Cardiac fibroblast (primary cell): ENCODE results near the gene BDKRB2.
"Not testable (repeated sequence)": the region's sequence is repeated elsewhere in the genome, so short reads cannot be mapped to it uniquely, and the experiment has no call there.

Experiments
- DNase-seq, 2 donors: peaks; one replicate each; pipeline versions ENCODE4 v3.0.0 to v3.0.0-alpha.2; 2010; ENCODE audit warnings: low read depth in 2 of 2
- H3K4me3 ChIP-seq, 2 donors: replicated peaks in 1 of 2; 1 replicate in 1 of 2; 2 replicates in 1 of 2; pipeline ENCODE4 v1.5.1; 2011; ENCODE audit warnings: low read depth in 2 of 2, low read length in 2 of 2, mild to moderate bottlenecking in 2 of 2, moderate library complexity in 1 of 2
- TF ChIP-seq, protein P1 (sequence below): IDR thresholded peaks from one replicate; pipeline ENCODE4 v1.5.1; 2011; ENCODE audit warnings: low read depth, mild to moderate bottlenecking, low read length, inconsistent platforms

The BDKRB2 gene

DNA sequence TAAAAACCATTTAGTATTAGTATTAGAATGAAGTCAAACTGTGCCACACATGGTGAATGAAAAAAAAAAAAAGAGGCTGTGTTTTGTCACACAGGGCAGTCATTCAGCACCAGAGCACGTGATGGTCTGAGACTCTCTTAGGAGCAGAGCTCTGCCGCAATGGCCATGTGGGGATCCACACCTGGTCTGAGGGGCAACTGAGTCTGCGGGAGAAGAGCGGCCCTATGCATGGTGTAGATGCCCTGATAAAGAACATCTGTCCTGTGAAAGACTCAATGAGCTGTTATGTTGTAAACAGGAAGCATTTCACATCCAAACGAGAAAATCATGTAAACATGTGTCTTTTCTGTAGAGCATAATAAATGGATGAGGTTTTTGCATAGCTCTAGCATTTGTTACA, 39.1 kb downstream of the BDKRB2 start:
- H3K4me3 ChIP-seq = no peak overlapping the region
- TF ChIP-seq, protein P1, sequence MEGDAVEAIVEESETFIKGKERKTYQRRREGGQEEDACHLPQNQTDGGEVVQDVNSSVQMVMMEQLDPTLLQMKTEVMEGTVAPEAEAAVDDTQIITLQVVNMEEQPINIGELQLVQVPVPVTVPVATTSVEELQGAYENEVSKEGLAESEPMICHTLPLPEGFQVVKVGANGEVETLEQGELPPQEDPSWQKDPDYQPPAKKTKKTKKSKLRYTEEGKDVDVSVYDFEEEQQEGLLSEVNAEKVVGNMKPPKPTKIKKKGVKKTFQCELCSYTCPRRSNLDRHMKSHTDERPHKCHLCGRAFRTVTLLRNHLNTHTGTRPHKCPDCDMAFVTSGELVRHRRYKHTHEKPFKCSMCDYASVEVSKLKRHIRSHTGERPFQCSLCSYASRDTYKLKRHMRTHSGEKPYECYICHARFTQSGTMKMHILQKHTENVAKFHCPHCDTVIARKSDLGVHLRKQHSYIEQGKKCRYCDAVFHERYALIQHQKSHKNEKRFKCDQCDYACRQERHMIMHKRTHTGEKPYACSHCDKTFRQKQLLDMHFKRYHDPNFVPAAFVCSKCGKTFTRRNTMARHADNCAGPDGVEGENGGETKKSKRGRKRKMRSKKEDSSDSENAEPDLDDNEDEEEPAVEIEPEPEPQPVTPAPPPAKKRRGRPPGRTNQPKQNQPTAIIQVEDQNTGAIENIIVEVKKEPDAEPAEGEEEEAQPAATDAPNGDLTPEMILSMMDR = no peak
- DNase-seq = no peak

DNA sequence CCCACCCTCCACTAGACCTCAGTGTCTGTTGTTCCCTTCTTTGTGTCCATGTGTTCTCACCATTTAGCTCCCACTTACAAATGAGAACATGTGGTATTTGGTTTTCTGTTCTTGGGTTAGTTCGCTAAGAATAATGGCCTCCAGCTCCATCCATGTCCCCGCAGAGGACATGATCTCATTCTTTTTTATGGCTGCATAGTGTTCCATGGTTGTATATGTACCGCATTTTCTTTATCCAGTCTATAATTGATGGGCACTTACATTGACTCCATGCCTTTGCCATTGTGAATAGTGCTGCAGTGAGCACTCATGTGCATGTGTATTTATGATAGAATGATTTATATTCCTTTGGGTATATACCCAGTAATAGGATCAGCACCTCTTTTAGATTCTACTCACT, 40.4 kb downstream of the BDKRB2 start:
- DNase-seq, H3K4me3 ChIP-seq: not testable (repeated sequence)

DNA sequence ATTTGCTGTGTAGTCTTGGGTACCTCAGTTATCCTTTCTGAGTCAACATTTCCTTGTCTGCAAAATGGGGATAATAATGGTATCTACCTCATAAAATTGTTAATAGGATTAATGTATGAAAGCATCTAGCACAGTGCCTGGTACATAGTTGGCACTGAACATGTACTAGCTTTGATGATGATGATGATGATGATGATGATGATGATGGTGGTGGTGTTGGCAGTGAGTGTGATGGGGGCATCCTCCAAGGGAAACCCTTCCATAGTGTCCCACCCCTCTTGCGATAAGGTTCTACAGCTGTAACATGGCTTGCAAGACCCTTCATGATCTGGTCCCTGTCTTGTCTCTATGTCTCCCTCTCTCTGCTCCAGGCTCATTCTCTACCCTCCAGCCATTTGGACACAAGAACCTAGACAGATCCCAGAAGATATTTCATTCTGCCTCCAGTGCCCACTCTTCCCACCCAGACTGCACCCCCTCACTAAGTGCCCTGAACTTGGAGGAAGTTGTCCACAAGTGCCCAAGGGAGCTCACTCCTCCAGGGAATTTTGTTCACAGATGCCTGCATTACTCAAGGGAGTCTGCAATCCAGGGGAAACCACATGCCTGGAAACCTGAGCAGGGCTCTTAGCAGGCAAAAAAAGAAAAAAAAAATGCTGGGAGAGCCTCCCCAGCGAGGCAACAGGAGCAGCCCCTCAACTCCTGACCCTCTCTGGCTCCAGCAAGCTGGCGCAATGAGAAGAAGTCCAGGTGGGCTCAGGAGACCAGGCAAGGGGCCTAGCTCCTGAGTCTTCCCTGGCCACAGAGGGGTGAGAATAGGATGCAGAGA, 41.3 kb downstream of the BDKRB2 start:
- H3K4me3 ChIP-seq = no peak overlapping the region
- TF ChIP-seq, protein P1 = no peak
- DNase-seq = peak in 1 of 2 donors; percentile 80

DNA sequence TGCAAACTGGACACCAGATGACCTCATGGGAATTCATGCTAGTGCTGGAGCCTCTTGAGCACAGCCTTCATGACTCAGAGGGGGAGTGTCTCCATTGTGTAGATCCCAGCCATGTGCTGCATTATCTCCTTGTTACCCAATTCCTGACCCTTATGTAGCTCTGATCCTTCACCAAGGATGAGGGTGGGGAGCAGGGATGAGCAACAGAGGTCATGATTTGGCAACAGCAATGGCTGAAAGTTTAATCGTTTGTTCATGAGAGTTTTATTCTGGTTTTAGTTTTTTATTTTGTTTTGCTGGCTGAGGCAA, 41.9 kb downstream of the BDKRB2 start:
- peak; percentile 93 to 97 for DNase-seq
- TF ChIP-seq, protein P1 = no peak
- no peak overlapping the region for H3K4me3 ChIP-seq

DNA sequence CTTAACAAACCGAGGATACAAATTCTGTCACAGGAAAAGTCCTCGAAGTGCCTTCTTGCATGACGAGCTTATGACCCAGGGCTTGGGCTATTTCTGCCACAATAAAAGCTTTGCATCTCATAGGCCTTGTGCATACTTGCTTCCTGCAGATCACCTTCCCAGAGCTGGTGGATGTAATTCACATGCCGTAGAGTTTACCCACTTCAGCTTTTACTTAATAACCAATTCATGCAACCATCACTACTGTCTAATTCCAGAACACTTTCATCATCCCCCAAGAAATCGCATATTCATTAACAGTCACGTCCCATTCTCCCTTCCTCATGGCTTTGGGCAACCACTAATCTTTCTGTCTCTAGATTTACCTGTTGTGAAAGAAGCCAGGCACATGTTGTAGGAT, 42.4 kb downstream of the BDKRB2 start:
- DNase-seq = no peak
- TF ChIP-seq, protein P1 = no peak
- no peak overlapping the region for H3K4me3 ChIP-seq

DNA sequence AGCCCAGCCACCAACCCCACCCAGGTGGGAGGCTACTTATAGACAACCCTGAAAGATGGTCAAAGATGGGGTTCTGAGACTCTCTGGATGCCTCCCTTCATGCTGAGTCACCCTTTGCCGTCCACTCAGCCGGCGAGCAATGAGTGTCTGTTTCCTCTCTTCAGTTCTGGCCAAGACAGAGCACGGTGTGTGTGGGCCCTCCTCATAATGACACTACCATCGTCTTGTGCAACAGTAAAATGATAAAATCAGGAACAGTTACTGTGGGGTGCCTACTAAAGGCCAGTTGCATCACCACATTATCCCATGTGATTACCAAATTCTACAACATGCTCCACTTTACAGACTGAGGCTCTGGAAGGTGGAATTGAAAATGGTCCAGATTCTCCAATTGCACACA, 44.4 kb downstream of the BDKRB2 start:
- no peak overlapping the region for H3K4me3 ChIP-seq
- DNase-seq = peak; percentile 91 to 92
- TF ChIP-seq, protein P1 = no peak

DNA sequence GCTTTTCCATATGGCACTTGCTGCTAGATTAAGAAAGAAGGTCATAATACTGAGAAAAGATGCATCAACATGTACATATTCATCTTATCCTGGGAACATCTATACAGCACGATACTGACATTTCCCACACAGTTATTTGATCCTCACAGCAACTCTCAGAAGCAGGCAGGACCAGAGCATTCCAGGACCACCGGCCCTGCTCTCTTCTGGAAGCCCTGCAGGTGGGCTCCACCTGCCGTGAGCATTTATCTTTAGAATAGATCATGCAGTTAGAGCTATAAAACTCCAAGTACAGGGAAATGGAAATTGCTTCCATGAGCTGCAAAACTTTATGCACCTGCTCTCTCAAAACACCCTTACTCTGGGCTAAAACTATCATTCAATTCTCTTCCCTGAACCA, 45.8 kb downstream of the BDKRB2 start:
- DNase-seq = no peak
- H3K4me3 ChIP-seq = no peak overlapping the region
- TF ChIP-seq, protein P1 = no peak
